Astrocyte of the spinal cord (primary cell): ENCODE measurements around the gene KCNQ5.

Experiments used
- DNase-seq: peaks from one replicate; pipeline ENCODE4 v3.0.0; 2011; ENCODE audit warnings: low read depth, low spot score
- H3K4me3 ChIP-seq: 2 replicates; pipeline ENCODE4 v1.5.1; 2011; ENCODE audit warnings: low read depth, mild to moderate bottlenecking, low read length, moderate library complexity
- in situ Hi-C: cut with HindIII; loops from 2 replicates; pipeline ENCODE4 v1.10.0; 2017; ENCODE audit warnings: low sequenced_read_pairs
- TF ChIP-seq, protein P1 (sequence below): IDR thresholded peaks from 2 replicates; pipeline ENCODE4 v1.5.1; 2012; ENCODE audit warnings: low read depth, mild to moderate bottlenecking, low read length, inconsistent platforms

The KCNQ5 gene

DNA sequence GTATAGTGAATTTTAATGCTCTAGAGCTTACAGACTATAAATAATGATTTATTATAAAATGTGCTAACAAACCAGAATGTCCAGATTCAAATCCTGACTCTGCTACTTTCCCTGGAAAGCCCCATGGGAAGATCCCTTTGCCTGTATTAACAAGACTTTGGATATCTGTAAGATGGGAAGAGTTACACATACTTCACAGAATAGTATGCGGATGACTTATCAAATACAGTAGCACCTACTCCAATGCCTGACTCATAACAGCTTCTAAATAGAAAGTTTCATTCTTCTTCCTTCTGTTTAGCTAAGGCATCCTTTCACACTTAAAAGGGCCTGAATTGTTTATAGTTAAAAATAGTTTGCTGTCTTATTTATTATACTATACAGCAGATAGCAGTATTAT, 166.3 kb downstream of the KCNQ5 start:
- peak; percentile 64 for DNase-seq
- in situ Hi-C loops, result no loop called here
- H3K4me3 ChIP-seq, result no peak overlapping the region
- TF ChIP-seq, protein P1, sequence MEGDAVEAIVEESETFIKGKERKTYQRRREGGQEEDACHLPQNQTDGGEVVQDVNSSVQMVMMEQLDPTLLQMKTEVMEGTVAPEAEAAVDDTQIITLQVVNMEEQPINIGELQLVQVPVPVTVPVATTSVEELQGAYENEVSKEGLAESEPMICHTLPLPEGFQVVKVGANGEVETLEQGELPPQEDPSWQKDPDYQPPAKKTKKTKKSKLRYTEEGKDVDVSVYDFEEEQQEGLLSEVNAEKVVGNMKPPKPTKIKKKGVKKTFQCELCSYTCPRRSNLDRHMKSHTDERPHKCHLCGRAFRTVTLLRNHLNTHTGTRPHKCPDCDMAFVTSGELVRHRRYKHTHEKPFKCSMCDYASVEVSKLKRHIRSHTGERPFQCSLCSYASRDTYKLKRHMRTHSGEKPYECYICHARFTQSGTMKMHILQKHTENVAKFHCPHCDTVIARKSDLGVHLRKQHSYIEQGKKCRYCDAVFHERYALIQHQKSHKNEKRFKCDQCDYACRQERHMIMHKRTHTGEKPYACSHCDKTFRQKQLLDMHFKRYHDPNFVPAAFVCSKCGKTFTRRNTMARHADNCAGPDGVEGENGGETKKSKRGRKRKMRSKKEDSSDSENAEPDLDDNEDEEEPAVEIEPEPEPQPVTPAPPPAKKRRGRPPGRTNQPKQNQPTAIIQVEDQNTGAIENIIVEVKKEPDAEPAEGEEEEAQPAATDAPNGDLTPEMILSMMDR, result no peak

DNA sequence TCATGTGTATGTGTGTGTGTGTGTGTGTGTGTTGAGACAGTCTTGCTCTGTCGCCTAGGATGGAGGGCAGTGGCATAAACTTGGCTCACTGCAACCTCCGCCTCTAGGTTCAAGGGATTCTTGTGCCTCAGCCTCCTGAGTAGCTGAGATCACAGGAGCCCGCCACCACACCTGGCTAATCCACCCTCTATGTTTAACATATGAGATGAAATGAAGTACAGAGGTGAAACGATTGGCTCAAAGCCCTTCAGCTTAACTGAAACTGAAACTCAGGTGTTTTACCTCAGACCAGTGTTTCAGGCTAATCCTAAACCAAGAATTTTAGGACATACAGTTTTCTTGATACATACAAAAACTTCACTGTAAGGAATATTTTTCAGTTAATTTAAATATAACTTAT, 167.3 kb downstream of the KCNQ5 start:
- no peak overlapping the region for H3K4me3 ChIP-seq
- no peak for DNase-seq
- TF ChIP-seq, protein P1, result no peak
- in situ Hi-C loops, result no loop called here

GRCh38 chr6:72792692-72793091, 170.8 kb downstream of the KCNQ5 start:
- H3K4me3 ChIP-seq, result no peak overlapping the region
- TF ChIP-seq, protein P1, result no peak
- no peak for DNase-seq
- in situ Hi-C loops, result no loop called here

- TF ChIP-seq, protein P1, result no peak
- H3K4me3 ChIP-seq, result no peak overlapping the region
- no peak for DNase-seq
- in situ Hi-C loops, result no loop called here
Observed at GRCh38 chr6:72793641-72794395, 172.0 kb downstream of the KCNQ5 start.

DNA sequence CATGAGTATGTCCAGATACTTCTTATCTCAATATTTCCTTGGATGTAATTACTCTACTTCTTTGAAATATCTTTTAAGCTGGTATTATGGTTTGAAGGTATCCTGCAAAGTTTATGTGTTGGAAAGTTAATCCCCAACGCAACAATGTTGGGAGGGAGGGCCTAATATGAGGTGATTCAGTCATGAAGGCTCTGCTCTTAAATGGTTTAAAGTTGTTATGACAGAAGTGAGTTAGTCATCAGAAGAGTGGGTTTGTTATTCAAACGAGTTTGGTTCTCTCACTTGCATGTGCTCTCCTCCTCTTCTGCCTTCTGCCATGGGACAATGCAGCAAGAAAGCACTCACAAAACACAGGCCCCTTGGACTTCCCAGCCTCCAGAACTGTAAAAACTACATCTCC, 176.3 kb downstream of the KCNQ5 start:
- peak; percentile 57 for DNase-seq

DNA sequence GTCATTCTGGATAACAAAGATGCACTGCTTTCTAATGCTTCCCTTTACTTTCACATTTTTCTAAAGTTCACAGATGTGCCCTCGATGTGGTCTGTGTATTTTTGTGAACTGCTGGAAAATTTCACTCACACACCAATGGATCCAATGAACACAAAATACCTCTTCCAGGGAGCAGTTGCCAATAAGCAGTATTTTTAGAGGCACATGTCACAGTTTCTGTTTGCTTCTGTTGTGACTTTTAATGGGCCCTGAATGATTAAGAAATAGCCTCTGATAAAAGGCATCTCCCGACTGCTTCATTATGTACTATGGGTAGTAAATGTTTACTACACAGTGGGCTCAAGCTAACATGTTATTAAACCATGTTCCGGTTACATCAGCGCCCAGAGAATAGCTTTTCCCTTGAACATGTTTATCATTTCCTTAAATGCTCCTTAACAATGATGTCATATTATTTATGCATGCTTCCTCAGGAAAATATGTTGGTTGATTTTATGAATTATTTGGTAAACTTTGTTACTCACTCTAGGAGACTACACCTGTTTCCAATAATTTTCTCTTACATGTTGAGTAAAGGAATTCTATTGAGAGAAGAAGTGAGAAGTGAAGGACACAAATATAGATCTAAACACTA, 188.0 kb downstream of the KCNQ5 start:
- DNase-seq, result no peak
- no peak overlapping the region for H3K4me3 ChIP-seq
- in situ Hi-C loops, result no loop called here
- TF ChIP-seq, protein P1, result no peak

More for the DNA sequence above, 176.3 kb downstream of the KCNQ5 start:
- TF ChIP-seq, protein P1, result no peak
- in situ Hi-C loops, result no loop called here
- no peak overlapping the region for H3K4me3 ChIP-seq
